GM10847 (cell line): ENCODE data around the gene LFNG.

Experiments used
- POLR2A ChIP-seq: IDR thresholded peaks from 2 replicates; pipeline ENCODE4 v1.6.1; 2011; ENCODE audit not compliant: insufficient read length; ENCODE audit errors: extremely low read depth

Gene LFNG

GRCh38 chr7:2541291-2542010, 21.9 kb downstream of the LFNG start:
- no peak for TF ChIP-seq POLR2A

GRCh38 chr7:2542011-2542915, 22.7 kb downstream of the LFNG start:
- no peak for TF ChIP-seq POLR2A

- TF ChIP-seq POLR2A = no peak
Measured at GRCh38 chr7:2542916-2543871, 23.6 kb downstream of the LFNG start.

- TF ChIP-seq POLR2A = no peak
Measured at GRCh38 chr7:2544541-2545188, 25.1 kb downstream of the LFNG start.

- TF ChIP-seq POLR2A = no peak
Measured at GRCh38 chr7:2545746-2546425, 26.3 kb downstream of the LFNG start.

GRCh38 chr7:2546776-2547586, 27.4 kb downstream of the LFNG start:
- TF ChIP-seq POLR2A = no peak

- TF ChIP-seq POLR2A = no peak
Measured at GRCh38 chr7:2551418-2551817, 31.8 kb downstream of the LFNG start.

GRCh38 chr7:2553108-2553507, 33.5 kb downstream of the LFNG start:
- TF ChIP-seq POLR2A = no peak

- no peak for TF ChIP-seq POLR2A
Measured at GRCh38 chr7:2553831-2554581, 34.4 kb downstream of the LFNG start.

GRCh38 chr7:2554661-2555111, 35.1 kb downstream of the LFNG start:
- TF ChIP-seq POLR2A = no peak

- TF ChIP-seq POLR2A = peak; percentile 83
Measured at GRCh38 chr7:2555121-2556052, 35.8 kb downstream of the LFNG start, which contains the start of gene BRAT1. Gene BRAT1, minus strand, starts transcription at chr7:2555524. Its CDS starts 1,093 bp downstream, at chr7:2554431.

GRCh38 chr7:2558629-2559282, 39.2 kb downstream of the LFNG start, which contains the start of gene IQCE:
Gene IQCE, plus strand, starts transcription at chr7:2558979. Its CDS starts 203 bp downstream, at chr7:2559182.
- no peak for TF ChIP-seq POLR2A
